GM19328 (cell line): ENCODE data around the gene TADA2A.

Source experiments
- ATAC-seq: cut with Tn5 transposase; IDR thresholded peaks from one replicate; pipeline ENCODE4 v1.9.1; 2021; ENCODE audit warnings: mild to moderate bottlenecking, moderate library complexity; ENCODE audit not compliant: unreplicated experiment

The TADA2A gene

GRCh38 chr17:37458805-37459204 is 52.1 kb downstream of the TADA2A start:
- ATAC-seq = no peak

DNA sequence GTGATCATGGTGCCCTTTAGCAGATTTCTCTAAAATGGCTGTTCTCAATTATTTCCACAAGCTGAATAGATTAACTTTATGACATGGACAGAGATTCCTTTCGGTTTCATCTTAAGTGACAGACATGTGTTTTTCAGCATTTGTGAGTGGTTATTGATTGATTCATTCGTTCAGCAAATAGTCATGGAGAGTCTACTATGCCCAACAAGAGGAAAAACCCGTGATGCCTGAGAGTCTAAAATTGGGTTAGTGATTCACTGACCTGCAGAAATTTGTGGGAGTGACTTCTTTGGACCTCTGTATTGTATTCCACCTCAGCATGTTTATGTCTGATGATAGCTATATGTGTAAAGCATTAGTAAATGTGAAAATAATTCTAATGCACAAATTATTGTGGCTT is 55.0 kb downstream of the TADA2A start:
- no peak for ATAC-seq

GRCh38 chr17:37462492-37462891 is 55.8 kb downstream of the TADA2A start:
- no peak for ATAC-seq

DNA sequence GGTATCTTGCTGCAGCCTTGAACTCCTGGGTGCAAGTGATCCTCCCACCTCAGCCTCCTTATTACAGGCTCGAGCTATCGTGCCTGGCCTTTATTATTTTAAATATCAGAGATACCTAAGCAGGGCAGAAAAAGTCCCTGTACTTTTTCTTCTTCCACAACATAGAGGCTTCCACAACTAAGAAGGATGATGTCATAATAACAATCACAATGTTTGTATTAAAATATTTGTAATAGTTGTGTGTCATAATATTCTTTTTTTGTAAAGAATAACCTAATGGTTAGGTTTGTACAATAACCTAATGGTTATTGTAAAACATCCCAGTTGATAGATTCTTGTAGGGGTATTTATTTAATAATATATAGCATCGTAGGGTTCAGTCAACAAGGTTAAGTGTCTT is 56.4 kb downstream of the TADA2A start:
- no peak for ATAC-seq

- ATAC-seq = no peak
Observed at GRCh38 chr17:37465069-37465616, 58.5 kb downstream of the TADA2A start.

DNA sequence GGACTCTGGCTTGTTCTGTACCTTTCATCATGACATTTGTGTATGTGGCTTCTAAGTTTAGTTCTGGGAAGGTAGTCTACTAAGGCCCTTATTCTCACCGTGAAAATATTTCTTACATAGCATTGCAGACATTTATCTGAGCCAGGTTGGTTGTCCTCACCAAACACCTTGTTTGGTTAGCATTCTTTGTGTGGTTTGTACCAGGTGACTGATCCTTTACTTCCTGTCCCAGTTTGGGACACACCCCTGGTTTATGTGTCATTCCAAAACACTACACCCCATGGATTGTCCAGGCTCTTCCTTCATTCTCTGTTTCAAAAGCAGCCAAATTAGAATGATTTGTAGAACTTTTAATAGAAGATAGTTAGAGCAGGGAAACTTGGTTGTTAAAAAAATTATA is 59.8 kb downstream of the TADA2A start:
- no peak for ATAC-seq

- no peak for ATAC-seq
Observed at GRCh38 chr17:37470181-37470580, 63.5 kb downstream of the TADA2A start.

GRCh38 chr17:37475731-37476420 is 69.2 kb downstream of the TADA2A start:
- ATAC-seq = no peak

- no peak for ATAC-seq
Observed at GRCh38 chr17:37476431-37477120, 69.9 kb downstream of the TADA2A start.

- ATAC-seq = no peak
Observed at GRCh38 chr17:37478187-37478586, 71.5 kb downstream of the TADA2A start.

- ATAC-seq = no peak
Observed at GRCh38 chr17:37479025-37479424, 72.3 kb downstream of the TADA2A start.

GRCh38 chr17:37480427-37480826 is 73.7 kb downstream of the TADA2A start:
- ATAC-seq = no peak

- ATAC-seq = no peak
Observed at GRCh38 chr17:37481001-37481665, 74.4 kb downstream of the TADA2A start.

GRCh38 chr17:37483311-37484039 is 76.8 kb downstream of the TADA2A start:
- ATAC-seq = no peak

GRCh38 chr17:37485938-37486570 is 79.4 kb downstream of the TADA2A start:
- ATAC-seq = no peak

- ATAC-seq = no peak
Observed at GRCh38 chr17:37488009-37488604, 81.4 kb downstream of the TADA2A start.

DNA sequence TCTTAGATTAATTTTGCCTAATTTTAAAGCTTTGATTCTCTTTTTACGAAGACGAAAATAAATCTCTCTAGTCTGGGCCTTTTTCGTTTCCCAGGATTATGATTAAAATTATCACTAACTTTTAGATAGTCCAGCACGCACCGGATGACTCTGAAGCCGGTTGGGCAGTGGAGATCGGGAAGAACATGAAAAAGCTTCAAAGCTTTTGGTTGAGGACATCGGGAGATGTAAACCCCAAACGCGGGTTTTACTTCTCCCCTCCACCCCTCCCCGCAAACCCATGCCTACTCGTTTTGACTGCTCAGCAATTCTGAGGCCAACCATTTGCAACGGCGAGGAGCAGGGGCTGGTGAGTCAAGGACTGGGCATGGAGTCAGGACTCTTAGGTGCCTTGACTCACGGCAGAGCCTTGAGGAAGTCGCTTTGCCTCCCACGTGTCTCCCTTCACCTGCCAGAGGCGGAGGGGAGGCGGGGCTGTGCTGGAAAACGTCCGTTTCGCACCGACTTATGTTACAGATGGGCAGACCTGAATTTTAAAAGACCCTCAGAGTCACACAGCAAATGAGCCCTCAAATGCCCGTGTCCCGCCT is 82.0 kb downstream of the TADA2A start:
- no peak for ATAC-seq

DNA sequence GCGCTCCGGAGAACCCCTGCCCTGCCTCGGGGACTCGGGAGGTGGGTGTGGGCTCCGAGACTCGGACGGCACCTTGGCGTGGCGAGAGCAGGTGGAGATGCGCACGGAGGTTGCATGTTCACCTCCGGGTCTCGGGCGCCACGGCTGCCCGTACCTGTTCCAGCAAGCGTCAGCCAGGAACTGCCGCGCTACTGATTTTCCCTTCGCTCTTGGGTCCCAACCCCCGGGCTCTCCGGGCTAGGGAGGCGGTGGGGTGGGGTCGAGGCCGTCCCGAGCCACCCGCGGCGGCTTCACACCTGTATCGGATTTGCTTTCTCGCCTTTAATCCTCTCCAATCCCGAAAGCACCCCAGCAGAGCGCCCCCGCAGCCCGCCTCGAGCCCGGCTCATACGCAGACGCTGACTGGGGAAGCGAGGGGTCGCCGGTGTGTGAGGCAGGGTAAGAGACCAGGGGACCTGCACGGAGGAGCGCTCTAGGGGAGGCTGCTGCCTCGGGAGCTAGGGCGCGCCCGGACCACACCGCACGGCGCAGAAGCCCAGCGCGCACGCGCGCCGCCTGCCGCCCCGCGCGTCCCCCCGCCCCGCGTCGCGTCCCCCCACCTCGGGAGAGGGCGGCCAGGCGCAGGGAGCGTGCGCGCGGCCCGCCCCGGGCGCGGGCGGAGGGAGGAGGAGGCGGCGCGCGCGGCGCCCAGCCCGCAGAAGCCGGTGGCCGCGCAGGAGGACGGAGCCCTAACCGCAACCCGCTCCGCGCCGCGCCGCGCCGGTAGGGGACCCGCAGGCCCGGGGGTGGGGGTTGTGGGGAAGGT is 82.7 kb downstream of the TADA2A start, which contains the start of gene DUSP14:
DUSP14 (plus strand) TSS at position 695 of the 805 bp plus-strand sequence. CDS start 22,382 bp downstream, outside the sequence.
- ATAC-seq = peak; percentile 74
